HepG2 (cell line): Measurements from ENCODE around the gene DHX58. TPM values are rescaled to one million over a fixed set of nuclear protein-coding genes. Genes with fewer than 3 reads are reported as not detected.

Experiments
- ATF6 ChIP-seq: sonication (generic); formaldehyde crosslinking; conservative IDR thresholded peaks from 2 replicates; pipeline ENCODE4 v1.4.0; 2020; ENCODE audit warnings: missing genetic modification reagents
- DMAP1 ChIP-seq: IDR thresholded peaks from 2 replicates; pipeline ENCODE4 v1.6.1; 2016
- HMG20A ChIP-seq: IDR thresholded peaks from 2 replicates; pipeline ENCODE4 v1.6.1; 2016; ENCODE audit warnings: borderline replicate concordance
- KDM2A ChIP-seq: sonication (generic); formaldehyde crosslinking; IDR thresholded peaks from 2 replicates; pipeline ENCODE4 v1.4.0; 2020; ENCODE audit warnings: low read depth, missing genetic modification reagents, borderline replicate concordance
- MAFF ChIP-seq: IDR thresholded peaks from 2 replicates; pipeline ENCODE4 v1.6.1; 2011; ENCODE audit warnings: low read depth, low read length, improper control_type of control experiment
- MATR3 ChIP-seq: sonication (generic); formaldehyde crosslinking; IDR thresholded peaks from 2 replicates; pipeline ENCODE4 v1.4.0; 2020; ENCODE audit warnings: missing genetic modification reagents
- MEIS1 ChIP-seq: sonication (generic); formaldehyde crosslinking; IDR thresholded peaks from 2 replicates; pipeline ENCODE4 v1.9.0; 2021; ENCODE audit warnings: mild to moderate bottlenecking, missing genetic modification reagents, moderate library complexity, borderline replicate concordance
- NR3C1 ChIP-seq: sonication (generic); formaldehyde crosslinking; IDR thresholded peaks from 2 replicates; pipeline ENCODE4 v1.4.0; 2020; ENCODE audit warnings: missing genetic modification reagents
- NRL ChIP-seq: sonication (generic); formaldehyde crosslinking; IDR thresholded peaks from 2 replicates; pipeline ENCODE4 v1.5.0; 2020; ENCODE audit warnings: missing genetic modification reagents, mild to moderate bottlenecking, moderate library complexity, borderline replicate concordance
- RBM22 ChIP-seq: fragments of 200-400 bp; formaldehyde crosslinking; optimal IDR thresholded peaks from 2 replicates; pipeline ENCODE3; 2017; ENCODE audit warnings: mild to moderate bottlenecking, low read length, moderate library complexity
- SALL2 ChIP-seq: sonication (generic); formaldehyde crosslinking; IDR thresholded peaks from 2 replicates; pipeline ENCODE4 v1.8.1; 2023; ENCODE audit warnings: mild to moderate bottlenecking, missing genetic modification reagents, inconsistent platforms
- THAP9 ChIP-seq: sonication (generic); formaldehyde crosslinking; IDR thresholded peaks from 2 replicates; pipeline ENCODE4; 2020; ENCODE audit warnings: missing genetic modification reagents, mild to moderate bottlenecking, borderline replicate concordance
- ZC3H4 ChIP-seq: sonication (generic); formaldehyde crosslinking; IDR thresholded peaks from 2 replicates; pipeline ENCODE4 v1.4.0; 2020; ENCODE audit warnings: missing genetic modification reagents, borderline replicate concordance
- ZKSCAN1 ChIP-seq: fragments of 150-350 bp; IDR thresholded peaks from 2 replicates; pipeline ENCODE4 v1.6.1; 2014; ENCODE audit warnings: low read length
- ZNF225 ChIP-seq: sonication (generic); formaldehyde crosslinking; IDR thresholded peaks from 2 replicates; pipeline ENCODE4 v1.4.0; 2020; ENCODE audit warnings: mild to moderate bottlenecking, missing genetic modification reagents
- ZNF232 ChIP-seq: sonication (generic); formaldehyde crosslinking; IDR thresholded peaks from 2 replicates; pipeline ENCODE4 v1.4.0; 2020; ENCODE audit warnings: missing genetic modification reagents, borderline replicate concordance
- ZNF589 ChIP-seq: sonication (generic); formaldehyde crosslinking; conservative IDR thresholded peaks from 2 replicates; pipeline ENCODE4 v1.8.0; 2022; ENCODE audit warnings: mild to moderate bottlenecking, moderate library complexity, missing genetic modification reagents
- ZNF850 ChIP-seq: sonication (generic); formaldehyde crosslinking; conservative IDR thresholded peaks from 2 replicates; pipeline ENCODE4 v1.9.0; 2021; ENCODE audit warnings: mild to moderate bottlenecking, missing genetic modification reagents
- ZSCAN31 ChIP-seq: sonication (generic); formaldehyde crosslinking; IDR thresholded peaks from 2 replicates; pipeline ENCODE4 v1.5.0; 2020; ENCODE audit warnings: low read depth, mild to moderate bottlenecking, missing genetic modification reagents
- polyA plus RNA-seq, 8 experiments: library from polyadenylated mRNA; depleted of rRNA in 3 of 8; stranded (reverse) in 7 of 8; unstranded in 1 of 8; fragments of >200 nt; fragmentation: Illumina TruSeq in 4 of 8; extraction: Trizol in 4 of 8; gene quantifications; 2 replicates each; pipeline versions ENCODE4 v1.2.1 to v1.2.3, GENCODE V29; 2011 to 2016; ENCODE audit warnings: low read depth in 4 of 8, missing spikeins in 1 of 8, mixed read lengths in 1 of 8; ENCODE audit not compliant: insufficient read depth in 1 of 8
- total RNA-seq, 5 experiments: library from RNA; depleted of rRNA; stranded (reverse); fragments of >200 nt; fragmentation: Illumina TruSeq; extraction: Trizol; gene quantifications; 2 replicates each; pipeline ENCODE4 v1.2.3, GENCODE V29; 2016; ENCODE audit warnings: low read depth in 1 of 5
- TF ChIP-seq, protein P1 (sequence below): sonication (generic); formaldehyde crosslinking; conservative IDR thresholded peaks from 2 replicates; pipeline ENCODE4 v1.4.0; 2020; ENCODE audit warnings: missing genetic modification reagents
- TF ChIP-seq, protein P2 (sequence below): sonication (generic); formaldehyde crosslinking; IDR thresholded peaks from 2 replicates; pipeline ENCODE4 v1.9.0; 2022; ENCODE audit warnings: missing genetic modification reagents, mild to moderate bottlenecking, borderline replicate concordance

Gene DHX58
- total and polyA plus RNA-seq, 2 of the 13 experiments (the other 11 are each of a cell fraction or from before 2014, with no cell fraction given) = 6.7 to 7.8 TPM

GRCh38 chr17:42120770-42121769 lies 8.6 kb upstream of the DHX58 start, which contains the start of gene KAT2A (continued):
- TF ChIP-seq SALL2 (CRISPR knock-in tag) (peak; percentile 49; the same call in 1 of the 2 replicates), RBM22 (no peak), NRL (CRISPR knock-in tag) (0 out of 2 replicates have a peak, but pooled peaks have one; percentile 21), ZKSCAN1 (no peak), MAFF (no peak), ZC3H4 (CRISPR knock-in tag) (no peak), HMG20A (CRISPR knock-in tag) (0 out of 2 replicates have a peak, but pooled peaks have one; percentile 8), MATR3 (CRISPR knock-in tag) (no peak), ZNF850 (CRISPR knock-in tag) (no peak), ZNF232 (CRISPR knock-in tag) (no peak), THAP9 (CRISPR knock-in tag) (no peak), ZNF589 (CRISPR knock-in tag) (no peak), DMAP1 (CRISPR knock-in tag) (peak; percentile 81; the same call in 1 of the 2 replicates), ZNF225 (0 out of 2 replicates have a peak, but pooled peaks have one; percentile 32), NR3C1 (no peak), KDM2A (CRISPR knock-in tag) (peak; percentile 92), ZSCAN31 (0 out of 2 replicates have a peak, but pooled peaks have one; percentile 51), ATF6 (CRISPR knock-in tag) (no peak), MEIS1 (CRISPR knock-in tag) (peak; percentile 28; the same call in 1 of the 2 replicates)
- TF ChIP-seq, protein P1, sequence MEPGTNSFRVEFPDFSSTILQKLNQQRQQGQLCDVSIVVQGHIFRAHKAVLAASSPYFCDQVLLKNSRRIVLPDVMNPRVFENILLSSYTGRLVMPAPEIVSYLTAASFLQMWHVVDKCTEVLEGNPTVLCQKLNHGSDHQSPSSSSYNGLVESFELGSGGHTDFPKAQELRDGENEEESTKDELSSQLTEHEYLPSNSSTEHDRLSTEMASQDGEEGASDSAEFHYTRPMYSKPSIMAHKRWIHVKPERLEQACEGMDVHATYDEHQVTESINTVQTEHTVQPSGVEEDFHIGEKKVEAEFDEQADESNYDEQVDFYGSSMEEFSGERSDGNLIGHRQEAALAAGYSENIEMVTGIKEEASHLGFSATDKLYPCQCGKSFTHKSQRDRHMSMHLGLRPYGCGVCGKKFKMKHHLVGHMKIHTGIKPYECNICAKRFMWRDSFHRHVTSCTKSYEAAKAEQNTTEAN (CRISPR knock-in tag) = no peak
- TF ChIP-seq, protein P2, sequence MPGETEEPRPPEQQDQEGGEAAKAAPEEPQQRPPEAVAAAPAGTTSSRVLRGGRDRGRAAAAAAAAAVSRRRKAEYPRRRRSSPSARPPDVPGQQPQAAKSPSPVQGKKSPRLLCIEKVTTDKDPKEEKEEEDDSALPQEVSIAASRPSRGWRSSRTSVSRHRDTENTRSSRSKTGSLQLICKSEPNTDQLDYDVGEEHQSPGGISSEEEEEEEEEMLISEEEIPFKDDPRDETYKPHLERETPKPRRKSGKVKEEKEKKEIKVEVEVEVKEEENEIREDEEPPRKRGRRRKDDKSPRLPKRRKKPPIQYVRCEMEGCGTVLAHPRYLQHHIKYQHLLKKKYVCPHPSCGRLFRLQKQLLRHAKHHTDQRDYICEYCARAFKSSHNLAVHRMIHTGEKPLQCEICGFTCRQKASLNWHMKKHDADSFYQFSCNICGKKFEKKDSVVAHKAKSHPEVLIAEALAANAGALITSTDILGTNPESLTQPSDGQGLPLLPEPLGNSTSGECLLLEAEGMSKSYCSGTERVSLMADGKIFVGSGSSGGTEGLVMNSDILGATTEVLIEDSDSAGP = no peak
